ENCODE data around the gene CD8B.

DNA sequence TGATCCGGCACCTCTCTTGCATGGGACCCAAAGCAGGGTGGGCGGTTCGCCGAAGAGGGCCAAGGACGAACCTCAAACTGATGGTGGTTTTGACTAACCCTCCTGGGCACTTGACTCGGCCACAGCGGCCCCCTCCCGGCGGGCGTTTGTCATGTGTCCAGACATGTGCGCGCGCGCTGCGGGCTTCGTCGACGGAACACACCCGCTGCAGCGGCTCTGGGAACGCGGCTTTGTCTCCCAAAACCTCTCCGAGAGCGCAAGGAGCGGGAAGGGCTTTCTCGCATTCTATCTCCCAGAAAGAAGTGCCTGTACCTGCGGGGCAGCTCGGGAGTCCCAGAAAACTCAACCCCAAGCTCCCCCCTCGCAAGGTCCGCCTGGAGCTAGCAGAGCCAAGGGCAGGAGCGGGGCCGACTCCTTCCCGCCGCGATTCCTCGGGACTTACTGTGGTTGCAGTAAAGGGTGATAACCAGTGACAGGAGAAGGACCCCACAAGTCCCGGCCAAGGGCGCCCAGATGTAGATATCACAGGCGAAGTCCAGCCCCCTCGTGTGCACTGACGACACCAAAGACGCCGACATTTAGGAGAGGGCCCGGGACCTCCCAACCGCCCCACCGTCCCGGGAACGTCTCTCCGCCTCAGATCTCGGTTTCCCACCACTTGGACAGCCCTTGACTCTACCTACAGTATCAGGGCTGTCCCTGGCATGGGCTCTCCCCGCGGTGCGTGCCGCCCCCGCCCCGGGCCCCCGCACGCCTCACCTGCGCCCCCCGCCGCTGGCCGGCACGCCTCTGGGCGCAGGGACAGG lies 72.6 kb downstream of the CD8B start:
- TF ChIP-seq, protein P1, sequence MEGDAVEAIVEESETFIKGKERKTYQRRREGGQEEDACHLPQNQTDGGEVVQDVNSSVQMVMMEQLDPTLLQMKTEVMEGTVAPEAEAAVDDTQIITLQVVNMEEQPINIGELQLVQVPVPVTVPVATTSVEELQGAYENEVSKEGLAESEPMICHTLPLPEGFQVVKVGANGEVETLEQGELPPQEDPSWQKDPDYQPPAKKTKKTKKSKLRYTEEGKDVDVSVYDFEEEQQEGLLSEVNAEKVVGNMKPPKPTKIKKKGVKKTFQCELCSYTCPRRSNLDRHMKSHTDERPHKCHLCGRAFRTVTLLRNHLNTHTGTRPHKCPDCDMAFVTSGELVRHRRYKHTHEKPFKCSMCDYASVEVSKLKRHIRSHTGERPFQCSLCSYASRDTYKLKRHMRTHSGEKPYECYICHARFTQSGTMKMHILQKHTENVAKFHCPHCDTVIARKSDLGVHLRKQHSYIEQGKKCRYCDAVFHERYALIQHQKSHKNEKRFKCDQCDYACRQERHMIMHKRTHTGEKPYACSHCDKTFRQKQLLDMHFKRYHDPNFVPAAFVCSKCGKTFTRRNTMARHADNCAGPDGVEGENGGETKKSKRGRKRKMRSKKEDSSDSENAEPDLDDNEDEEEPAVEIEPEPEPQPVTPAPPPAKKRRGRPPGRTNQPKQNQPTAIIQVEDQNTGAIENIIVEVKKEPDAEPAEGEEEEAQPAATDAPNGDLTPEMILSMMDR (IDR thresholded peaks at IDR 0.05), result no peak
- TF ChIP-seq POLR2AphosphoS5 (IDR thresholded peaks at IDR 0.05), result no peak
- no peak for TF ChIP-seq POLR2A (IDR thresholded peaks at IDR 0.05)

Measured in transverse colon (tissue), 4 donors.